GM18502 (cell line): ENCODE results near the gene XAGE2.
"Not testable (repeated sequence)": the region's sequence is repeated elsewhere in the genome, so short reads cannot be mapped to it uniquely, and the experiment has no call there.

ENCODE experiments used
- ATAC-seq: cut with Tn5 transposase; IDR thresholded peaks from one replicate; pipeline ENCODE4 v1.9.1; 2021; ENCODE audit warnings: mild to moderate bottlenecking; ENCODE audit not compliant: unreplicated experiment, poor library complexity

XAGE2 gene, protein sequence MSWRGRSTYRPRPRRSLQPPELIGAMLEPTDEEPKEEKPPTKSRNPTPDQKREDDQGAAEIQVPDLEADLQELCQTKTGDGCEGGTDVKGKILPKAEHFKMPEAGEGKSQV

GRCh38 chrX:52368368-52369055 is at the start of gene XAGE2:
Gene XAGE2, plus strand, starts transcription at chrX:52369021. Its CDS starts 994 bp downstream, at chrX:52370015.
- ATAC-seq: no peak

DNA sequence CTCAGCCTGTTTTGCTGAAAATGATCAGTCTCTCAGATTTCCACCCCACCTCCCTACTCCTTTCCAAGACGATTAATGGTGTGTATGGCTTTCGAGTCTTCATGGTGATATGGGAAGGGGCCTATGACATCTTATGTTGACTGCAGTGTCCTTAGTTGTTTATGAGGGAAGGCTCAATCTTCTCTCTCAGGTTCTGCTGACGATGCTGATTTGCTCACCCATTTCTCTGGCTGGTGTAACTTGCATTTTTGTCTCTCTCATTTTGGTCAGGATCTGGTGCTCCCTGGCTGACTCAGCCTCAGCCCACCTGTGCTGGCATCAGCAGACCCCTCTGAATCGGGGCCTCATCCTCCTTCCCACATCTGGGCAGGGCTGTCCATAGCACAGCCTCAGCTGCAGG is 31.4 kb upstream of the XAGE2 start:
- no peak for ATAC-seq

- no peak for ATAC-seq
These were observed 27.3 kb upstream of the XAGE2 start for GRCh38 chrX:52341493-52341892.

GRCh38 chrX:52343131-52343530 is 25.7 kb upstream of the XAGE2 start:
- ATAC-seq: not testable (repeated sequence)

DNA sequence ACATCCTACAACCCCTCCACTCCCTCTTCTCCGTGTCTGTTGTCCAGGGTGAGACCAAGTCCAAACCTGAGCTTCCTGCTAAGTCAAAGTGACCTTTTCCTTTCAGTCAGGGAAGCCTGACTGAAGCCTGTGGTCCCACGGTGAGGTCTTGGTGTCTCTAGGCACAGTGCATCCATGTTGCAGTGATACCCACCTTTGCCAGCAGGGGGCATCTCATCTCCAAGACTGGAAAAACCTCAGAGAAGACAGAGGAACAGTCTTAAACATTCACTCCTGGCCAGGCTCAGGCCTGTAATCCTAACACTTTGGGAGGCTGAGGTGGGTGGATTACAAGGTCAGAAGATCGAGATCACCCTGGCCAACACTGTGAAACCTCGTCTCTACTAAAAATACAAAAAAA is 23.4 kb upstream of the XAGE2 start:
- peak; percentile 76 for ATAC-seq

DNA sequence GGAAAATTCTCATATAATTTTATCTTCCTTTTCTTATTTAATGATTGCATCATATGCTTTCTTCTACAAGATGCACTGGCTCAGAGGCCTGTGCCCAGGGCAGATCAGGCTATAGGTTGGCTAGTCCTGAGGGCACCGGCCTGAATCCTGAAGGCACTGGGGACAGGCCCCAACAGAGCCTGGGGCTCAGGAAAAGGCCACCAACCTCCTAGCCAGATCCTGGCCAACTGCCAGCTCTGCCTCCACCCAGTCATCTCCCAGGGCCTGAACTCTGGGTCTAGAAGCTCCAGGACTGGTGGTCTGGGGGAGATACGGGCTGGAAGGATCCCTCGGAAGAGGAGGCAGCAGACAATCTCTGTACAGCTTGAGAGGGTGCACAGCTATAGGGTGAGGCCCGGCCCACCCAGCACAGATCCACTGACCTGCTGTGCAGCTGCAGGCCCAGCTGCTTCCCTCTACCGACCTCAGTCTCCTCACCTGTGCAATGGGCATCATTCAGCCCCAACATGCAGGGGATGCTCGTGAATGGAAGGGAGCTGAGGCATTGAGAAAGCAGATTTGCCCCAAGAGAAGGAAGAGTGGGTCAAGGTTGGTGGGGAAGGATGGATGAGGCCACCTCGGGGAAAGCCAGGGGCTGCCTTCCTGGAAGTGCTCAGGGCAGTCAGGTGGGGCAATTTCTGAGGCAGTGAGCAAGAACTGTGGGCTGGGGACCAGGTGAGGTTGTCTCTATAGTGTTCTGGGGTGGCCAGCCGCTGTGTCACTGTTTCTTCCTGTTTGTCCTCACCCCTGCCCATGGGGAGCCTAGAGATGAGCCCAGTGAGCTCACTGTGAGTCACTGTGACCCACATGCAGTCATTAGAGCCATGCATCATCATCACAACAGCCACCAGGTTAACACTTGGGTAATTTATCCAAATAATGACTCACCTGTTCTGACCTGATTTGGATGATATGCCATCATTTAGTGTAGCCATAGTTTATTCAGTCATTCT is 22.4 kb upstream of the XAGE2 start:
- no peak for ATAC-seq

GRCh38 chrX:52349681-52350080 is 19.1 kb upstream of the XAGE2 start:
- ATAC-seq: no peak

- no peak for ATAC-seq
These were observed 16.3 kb upstream of the XAGE2 start for GRCh38 chrX:52352551-52352950.

GRCh38 chrX:52353838-52354237 is 15.0 kb upstream of the XAGE2 start:
- no peak for ATAC-seq

GRCh38 chrX:52355108-52355507 is 13.7 kb upstream of the XAGE2 start:
- no peak for ATAC-seq

DNA sequence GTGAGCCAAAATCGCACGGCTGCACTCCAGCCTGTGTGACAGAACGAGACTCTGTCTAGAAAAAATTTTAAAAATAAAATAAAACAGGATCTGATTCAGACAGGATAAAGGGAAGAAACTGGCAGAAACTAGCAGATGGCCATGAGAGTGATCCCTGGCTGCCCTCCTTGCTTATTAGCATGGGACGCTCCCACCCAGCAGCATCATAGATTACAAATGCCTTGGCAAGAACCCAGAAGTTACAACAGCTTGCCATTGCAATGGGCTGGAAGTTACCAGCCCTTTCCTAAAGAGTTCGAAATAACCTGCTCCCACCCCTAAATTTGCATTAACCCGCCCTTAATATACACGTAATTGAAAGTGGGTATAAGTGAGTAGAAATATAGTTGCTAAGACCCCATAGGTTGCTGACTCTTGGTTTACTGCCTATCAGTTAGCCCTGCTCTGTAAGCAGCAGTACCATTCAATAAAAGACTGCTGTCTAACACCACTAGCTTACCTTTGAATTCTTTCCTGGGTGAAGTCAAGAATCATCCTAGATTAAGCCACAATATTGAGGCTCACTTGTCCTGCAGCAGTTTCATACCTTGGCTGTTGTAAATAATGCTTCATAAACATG is 9.1 kb upstream of the XAGE2 start:
- ATAC-seq: no peak

DNA sequence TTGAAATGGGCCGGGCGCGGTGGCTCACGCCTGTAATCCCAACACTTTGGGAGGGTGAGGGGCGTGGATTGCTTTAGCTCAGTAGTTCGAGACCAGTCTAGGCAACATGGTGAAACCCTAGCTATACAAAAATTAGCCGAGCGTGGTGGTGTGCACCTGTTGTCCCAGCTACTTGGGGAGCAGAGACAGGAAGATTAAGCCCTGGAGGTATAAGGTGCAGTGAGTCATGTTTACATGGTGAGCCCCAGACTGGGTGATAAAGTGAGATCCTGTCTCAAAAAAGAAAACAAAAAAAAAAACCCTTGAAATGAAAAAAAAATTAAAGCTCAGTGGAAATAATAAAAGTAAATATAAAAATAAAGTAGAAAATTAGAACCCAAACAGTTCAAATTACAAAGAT is 6.9 kb upstream of the XAGE2 start:
- no peak for ATAC-seq

DNA sequence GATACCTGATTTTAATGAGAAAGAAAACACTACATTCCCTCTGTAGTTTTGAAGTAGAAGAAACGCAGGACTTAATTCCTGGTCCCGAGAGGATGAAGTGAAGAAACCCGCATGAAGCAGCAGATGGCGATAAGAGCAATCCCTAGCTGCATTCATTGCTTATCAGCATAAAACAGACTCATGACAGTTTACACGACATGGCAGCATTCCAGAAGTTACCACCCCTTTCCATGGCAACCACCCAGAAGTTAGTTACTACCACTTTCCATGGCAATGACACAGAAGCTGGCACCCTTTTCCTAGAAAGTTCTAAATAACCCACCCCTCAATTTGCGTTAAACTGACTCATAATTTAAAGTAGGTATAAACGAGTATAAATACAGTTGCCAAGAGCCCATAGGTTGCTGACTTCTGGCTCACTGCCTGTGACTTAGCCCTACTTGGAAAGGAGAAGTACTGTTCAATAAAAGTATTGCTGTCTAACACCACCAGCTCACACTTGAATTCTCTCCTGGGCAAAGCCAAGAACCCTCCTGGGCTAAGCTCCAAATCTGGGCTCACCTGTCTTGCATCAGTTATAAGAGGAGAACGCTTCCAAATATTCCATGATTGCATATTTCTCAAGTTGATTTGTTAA is 5.5 kb upstream of the XAGE2 start:
- no peak for ATAC-seq

- no peak for ATAC-seq
These were observed 10.0 kb downstream of the XAGE2 start for GRCh38 chrX:52378870-52379269.

DNA sequence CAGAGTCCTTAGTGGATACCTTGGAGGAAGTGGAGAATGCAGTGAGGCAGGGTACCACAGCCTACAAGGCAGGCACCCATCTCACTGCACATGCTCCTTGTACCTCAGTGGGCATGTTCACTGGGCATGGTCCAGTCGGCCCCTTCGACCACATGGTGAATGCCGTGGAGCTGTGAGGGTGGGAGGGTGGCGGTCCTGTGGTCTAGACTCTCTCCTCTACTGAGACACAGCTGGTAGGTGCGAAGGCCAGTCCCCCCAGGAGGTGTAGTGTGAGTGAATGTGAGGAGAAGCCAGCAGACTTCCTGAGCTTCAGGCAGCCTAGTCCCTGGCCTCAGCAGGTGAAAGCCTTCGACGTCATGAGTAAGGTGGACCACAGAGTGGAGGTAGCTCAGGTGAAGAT is 12.2 kb downstream of the XAGE2 start:
- no peak for ATAC-seq

DNA sequence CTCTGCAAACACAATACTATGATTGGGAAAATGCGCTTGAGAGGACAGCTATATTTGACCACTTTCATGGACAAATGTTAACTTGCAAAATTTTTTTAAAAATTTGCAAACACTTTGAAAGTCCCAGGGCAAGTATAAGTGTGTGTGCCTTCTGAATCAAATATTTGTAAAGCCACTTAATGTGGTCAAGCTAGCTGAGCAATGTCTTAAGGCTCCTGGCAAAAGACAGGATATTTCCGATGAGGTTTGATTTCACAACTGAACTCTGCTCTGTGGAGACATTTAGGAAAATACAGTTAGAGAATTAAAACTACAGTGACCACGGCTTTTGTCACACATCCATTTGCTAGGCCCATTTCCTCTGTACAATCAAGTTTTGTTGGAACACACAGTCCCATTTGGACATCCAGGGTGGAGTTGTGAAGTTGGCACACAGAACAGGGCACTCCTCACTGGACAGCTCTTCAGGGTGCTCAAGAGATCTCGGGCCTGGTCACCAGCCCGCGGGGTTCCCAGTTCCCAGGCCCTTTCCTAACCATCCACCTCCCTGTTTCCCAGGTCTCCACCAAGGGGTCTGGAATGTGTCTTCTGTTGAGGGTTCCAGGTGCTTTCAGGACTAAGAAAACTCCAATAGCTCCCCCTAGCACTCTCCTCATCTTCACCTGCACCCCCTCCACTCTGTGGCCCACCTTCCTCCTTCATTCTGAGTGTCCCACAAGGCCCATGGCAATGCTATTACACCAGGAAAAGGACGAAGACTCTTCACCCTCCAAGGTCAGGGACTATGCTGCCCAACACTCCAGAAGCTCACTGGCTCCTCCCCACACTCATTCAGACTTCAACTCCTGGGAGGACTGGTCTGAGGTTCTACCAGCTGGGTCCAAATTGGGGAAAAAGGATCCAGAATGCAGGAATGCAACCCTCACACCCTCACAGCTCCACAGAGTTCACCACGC is 41.9 kb downstream of the XAGE2 start:
- no peak for ATAC-seq

GRCh38 chrX:52415304-52415703 is 46.5 kb downstream of the XAGE2 start:
- no peak for ATAC-seq

DNA sequence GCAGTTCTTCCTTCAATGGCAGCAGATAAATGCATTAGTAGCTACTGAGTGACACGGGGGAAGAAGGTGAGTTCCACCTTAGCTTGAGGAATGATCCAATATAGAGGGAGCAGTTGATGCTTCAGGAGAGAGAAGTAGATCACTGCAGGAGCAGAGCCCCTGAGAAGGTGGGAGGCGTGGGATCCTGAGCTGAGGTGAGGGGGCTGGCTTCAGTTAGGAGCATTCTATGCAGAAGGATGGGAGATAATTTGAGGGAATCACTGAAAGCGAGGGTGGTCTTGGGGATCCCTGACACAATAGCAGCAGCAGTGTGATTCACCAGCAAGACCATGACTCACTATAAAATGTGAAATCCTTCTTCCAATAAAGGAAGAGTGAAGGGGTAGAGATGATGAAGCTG is 48.0 kb downstream of the XAGE2 start:
- ATAC-seq: no peak

- ATAC-seq: no peak
These were observed 52.1 kb downstream of the XAGE2 start for GRCh38 chrX:52420824-52421443.
